ENCODE data around the gene MPRIP. TPM values are rescaled to one million over a fixed set of nuclear protein-coding genes. Genes with fewer than 3 reads are reported as not detected.

MPRIP gene
- total RNA-seq, 1 experiment from 2014 or later, result 443 TPM

DNA sequence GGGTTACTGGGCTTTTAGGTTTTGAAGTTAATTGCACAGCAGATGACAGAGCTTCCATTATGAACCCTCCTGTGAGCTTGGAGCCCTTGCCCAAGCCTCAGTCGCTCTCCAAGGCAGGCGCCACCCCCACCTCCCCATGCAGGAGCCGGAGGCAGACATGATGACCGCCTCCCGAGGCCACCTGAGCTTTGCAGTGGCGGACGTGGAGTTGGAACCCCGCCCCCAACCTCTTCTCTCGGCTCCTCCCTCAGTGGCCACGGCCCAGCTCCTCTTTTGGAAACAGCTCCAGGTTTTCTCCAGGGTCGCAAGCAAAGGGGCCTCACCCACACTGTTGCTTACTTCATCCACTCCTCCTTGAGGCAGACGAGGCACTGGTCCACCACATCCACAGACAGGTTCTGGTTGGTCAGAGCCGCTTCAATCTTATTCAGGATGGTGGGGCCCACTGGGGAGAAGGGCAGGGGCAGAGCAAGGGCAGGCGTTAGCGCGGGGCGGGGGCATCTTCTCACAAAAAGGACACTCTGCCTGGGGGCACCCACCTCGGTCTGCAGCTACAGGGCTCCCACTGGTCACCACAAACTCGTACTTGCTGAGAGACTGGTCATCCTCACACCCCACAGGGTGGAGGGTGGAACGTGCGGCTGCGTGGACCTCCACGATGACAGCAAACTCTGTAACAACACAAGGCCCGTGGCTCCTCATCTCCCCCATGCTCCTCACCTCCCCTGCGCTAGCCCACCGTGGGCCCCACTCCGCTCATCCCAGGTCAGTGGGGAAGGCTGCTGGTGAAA, 172.6 kb downstream of the MPRIP start:
- intact Hi-C loops (cut with micrococcal nuclease; ENCODE audit: unreplicated experiment), result no loop called here

GRCh38 chr17:17215575-17215974, 173.3 kb downstream of the MPRIP start:
- POLR2A ChIA-PET (ENCODE audit: unreplicated experiment), result interaction anchor here (0.6 kb wide), 1 partner anchor 847 kb away, joined by 7 read pairs; no protein-coding TSS in a partner anchor
- intact Hi-C loops (cut with micrococcal nuclease; ENCODE audit: unreplicated experiment), result no loop called here
- CTCF ChIA-PET, result no interaction called here

More for the DNA sequence above, 172.6 kb downstream of the MPRIP start:
- no peak overlapping the region for H3K27ac ChIP-seq
- no peaks in the 10 kb centered on the region for H4K20me1 ChIP-seq (ENCODE audit: insufficient read depth)
- H3K9me3 ChIP-seq (ENCODE audit: insufficient read depth, low read depth), result no peaks in the 10 kb centered on the region
- H3F3A ChIP-seq (ENCODE audit: insufficient read depth, low read depth), result no peaks in the 10 kb centered on the region; the same call in 1 of the 2 replicates
- no peak overlapping the region for H3K4me2 ChIP-seq
- ChIA-PET CTCF (no interaction called here), POLR2A (ENCODE audit: unreplicated experiment) (no interaction called here)
- peaks cover 10% of the 10 kb centered on the region for H3K36me3 ChIP-seq (ENCODE audit: low read depth)
- no TSS peak for BruUV-seq (replicated peaks)
- no peak overlapping the region for H3K4me3 ChIP-seq
- no peaks in the 10 kb centered on the region for H3K4me1 ChIP-seq (replicated peaks; ENCODE audit: insufficient read depth)
- H2AFZ ChIP-seq, result no peak overlapping the region
- TF ChIP-seq EZH2 (IDR thresholded peaks at IDR 0.05; ENCODE audit: low read depth), result no peak
- no peak for TF ChIP-seq CTCF (conservative IDR thresholded peaks at IDR 0.05)
- H3K27me3 ChIP-seq (ENCODE audit: insufficient read depth, low read depth), result no peaks in the 10 kb centered on the region
- DNase-seq, result no peak
- no peaks in the 10 kb centered on the region for H3K9me2 ChIP-seq (ENCODE audit: insufficient read depth)
- no peaks in the 10 kb centered on the region for H3K79me2 ChIP-seq (ENCODE audit: low read depth)

GRCh38 chr17:17216236-17216635, 174.0 kb downstream of the MPRIP start:
- no peak overlapping the region for H3K4me2 ChIP-seq
- no TSS peak for BruUV-seq (replicated peaks)
- H3K4me3 ChIP-seq, result no peak overlapping the region
- H3K27me3 ChIP-seq (ENCODE audit: insufficient read depth, low read depth), result no peaks in the 10 kb centered on the region
- CTCF ChIA-PET, result no interaction called here
- H3F3A ChIP-seq (ENCODE audit: insufficient read depth, low read depth), result no peaks in the 10 kb centered on the region; the same call in 1 of the 2 replicates
- no peak for DNase-seq
- H3K9me2 ChIP-seq (ENCODE audit: insufficient read depth), result no peaks in the 10 kb centered on the region
- H3K79me2 ChIP-seq (ENCODE audit: low read depth), result no peaks in the 10 kb centered on the region
- no peak overlapping the region for H2AFZ ChIP-seq
- intact Hi-C loops (cut with micrococcal nuclease; ENCODE audit: unreplicated experiment), result no loop called here
- TF ChIP-seq EZH2 (IDR thresholded peaks at IDR 0.05; ENCODE audit: low read depth), result no peak
- TF ChIP-seq CTCF (conservative IDR thresholded peaks at IDR 0.05), result no peak
- no peak overlapping the region for H3K27ac ChIP-seq
- H4K20me1 ChIP-seq (ENCODE audit: insufficient read depth), result no peaks in the 10 kb centered on the region
- H3K36me3 ChIP-seq (ENCODE audit: low read depth), result peaks cover 17% of the 10 kb centered on the region
- H3K4me1 ChIP-seq (replicated peaks; ENCODE audit: insufficient read depth), result no peaks in the 10 kb centered on the region
- H3K9me3 ChIP-seq (ENCODE audit: insufficient read depth, low read depth), result no peaks in the 10 kb centered on the region
- POLR2A ChIA-PET (ENCODE audit: unreplicated experiment), result interaction anchor here (0.6 kb wide), 1 partner anchor 848 kb away, joined by 7 read pairs; no protein-coding TSS in a partner anchor

More at GRCh38 chr17:17215575-17215974, 173.3 kb downstream of the MPRIP start:
- no peaks in the 10 kb centered on the region; the same call in 1 of the 2 replicates for H3F3A ChIP-seq (ENCODE audit: insufficient read depth, low read depth)
- no peaks in the 10 kb centered on the region for H3K9me3 ChIP-seq (ENCODE audit: insufficient read depth, low read depth)
- BruUV-seq (replicated peaks), result no TSS peak
- peaks cover 11% of the 10 kb centered on the region for H3K36me3 ChIP-seq (ENCODE audit: low read depth)
- no peaks in the 10 kb centered on the region for H3K9me2 ChIP-seq (ENCODE audit: insufficient read depth)
- H3K4me2 ChIP-seq, result no peak overlapping the region
- TF ChIP-seq EZH2 (IDR thresholded peaks at IDR 0.05; ENCODE audit: low read depth) (no peak), CTCF (conservative IDR thresholded peaks at IDR 0.05) (no peak)
- H4K20me1 ChIP-seq (ENCODE audit: insufficient read depth), result no peaks in the 10 kb centered on the region
- no peak overlapping the region for H3K27ac ChIP-seq
- H3K79me2 ChIP-seq (ENCODE audit: low read depth), result no peaks in the 10 kb centered on the region
- no peak for DNase-seq
- H3K4me3 ChIP-seq, result no peak overlapping the region
- no peaks in the 10 kb centered on the region for H3K4me1 ChIP-seq (replicated peaks; ENCODE audit: insufficient read depth)
- H3K27me3 ChIP-seq (ENCODE audit: insufficient read depth, low read depth), result no peaks in the 10 kb centered on the region
- no peak overlapping the region for H2AFZ ChIP-seq

Measured in PC-9 (cell line).